ENCODE measurements around the gene CYP4F8.
"Not testable (repeated sequence)": the region's sequence is repeated elsewhere in the genome, so short reads cannot be mapped to it uniquely, and the experiment has no call there.

CYP4F8 gene

GRCh38 chr19:15641901-15642491, 27.0 kb downstream of the CYP4F8 start:
- in situ Hi-C loops (cut with MboI; ENCODE audit: low sequenced_read_pairs): loop anchor here (25.0 kb wide), 1 partner anchor 745 kb away; no protein-coding TSS in a partner anchor

- in situ Hi-C loops (cut with MboI; ENCODE audit: low sequenced_read_pairs): loop anchor here (25.0 kb wide), 1 partner anchor 744 kb away; no protein-coding TSS in a partner anchor
These were observed 27.8 kb downstream of the CYP4F8 start for GRCh38 chr19:15642807-15643206.

GRCh38 chr19:15643387-15643786, 28.4 kb downstream of the CYP4F8 start:
- in situ Hi-C loops (cut with MboI; ENCODE audit: low sequenced_read_pairs): loop anchor here (25.0 kb wide), 1 partner anchor 744 kb away; no protein-coding TSS in a partner anchor

GRCh38 chr19:15644066-15644741, 29.2 kb downstream of the CYP4F8 start:
- in situ Hi-C loops (cut with MboI; ENCODE audit: low sequenced_read_pairs): loop anchor here (25.0 kb wide), 1 partner anchor 743 kb away; no protein-coding TSS in a partner anchor

- in situ Hi-C loops (cut with MboI; ENCODE audit: low sequenced_read_pairs): loop anchor here (25.0 kb wide), 1 partner anchor 742 kb away; no protein-coding TSS in a partner anchor
These were observed 29.8 kb downstream of the CYP4F8 start for GRCh38 chr19:15644816-15645215.

- in situ Hi-C loops (cut with MboI; ENCODE audit: low sequenced_read_pairs): loop anchor here (25.0 kb wide), 1 partner anchor 738 kb away; no protein-coding TSS in a partner anchor
These were observed 34.5 kb downstream of the CYP4F8 start for GRCh38 chr19:15649526-15649925.

GRCh38 chr19:15650123-15650522, 35.1 kb downstream of the CYP4F8 start:
- in situ Hi-C loops (cut with MboI; ENCODE audit: low sequenced_read_pairs): not testable (repeated sequence)

- in situ Hi-C loops (cut with MboI; ENCODE audit: low sequenced_read_pairs): no loop called here
These were observed 36.8 kb downstream of the CYP4F8 start for GRCh38 chr19:15651791-15652190.

GRCh38 chr19:15652559-15653278, 37.7 kb downstream of the CYP4F8 start:
- in situ Hi-C loops (cut with MboI; ENCODE audit: low sequenced_read_pairs): no loop called here

GRCh38 chr19:15656467-15656866, 41.4 kb downstream of the CYP4F8 start:
- in situ Hi-C loops (cut with MboI; ENCODE audit: low sequenced_read_pairs): no loop called here

- in situ Hi-C loops (cut with MboI; ENCODE audit: low sequenced_read_pairs): no loop called here
These were observed 48.2 kb downstream of the CYP4F8 start for GRCh38 chr19:15663247-15663646.

- in situ Hi-C loops (cut with MboI; ENCODE audit: low sequenced_read_pairs): no loop called here
These were observed 51.2 kb downstream of the CYP4F8 start for GRCh38 chr19:15666186-15666585.

GRCh38 chr19:15666883-15667282, 51.9 kb downstream of the CYP4F8 start:
- in situ Hi-C loops (cut with MboI; ENCODE audit: low sequenced_read_pairs): no loop called here

GRCh38 chr19:15669440-15669839, 54.4 kb downstream of the CYP4F8 start:
- in situ Hi-C loops (cut with MboI; ENCODE audit: low sequenced_read_pairs): no loop called here

- in situ Hi-C loops (cut with MboI; ENCODE audit: low sequenced_read_pairs): no loop called here
These were observed 54.9 kb downstream of the CYP4F8 start for GRCh38 chr19:15669891-15670290.

- in situ Hi-C loops (cut with MboI; ENCODE audit: low sequenced_read_pairs): no loop called here
These were observed 56.3 kb downstream of the CYP4F8 start for GRCh38 chr19:15671237-15671821.

- in situ Hi-C loops (cut with MboI; ENCODE audit: low sequenced_read_pairs): no loop called here
These were observed 57.0 kb downstream of the CYP4F8 start for GRCh38 chr19:15671891-15672579.

- in situ Hi-C loops (cut with MboI; ENCODE audit: low sequenced_read_pairs): no loop called here
These were observed 57.7 kb downstream of the CYP4F8 start, which contains the start of gene CYP4F12 for GRCh38 chr19:15672580-15673175. CYP4F12 (plus strand) TSS chr19:15673087; CDS start chr19:15673530, 443 bp downstream.

- in situ Hi-C loops (cut with MboI; ENCODE audit: low sequenced_read_pairs): no loop called here
These were observed 58.2 kb downstream of the CYP4F8 start for GRCh38 chr19:15673176-15673654.

GRCh38 chr19:15675560-15675959, 60.5 kb downstream of the CYP4F8 start:
- in situ Hi-C loops (cut with MboI; ENCODE audit: low sequenced_read_pairs): no loop called here
